ENCODE data around the gene FGF12.
"Not testable (repeated sequence)": the region's sequence is repeated elsewhere in the genome, so short reads cannot be mapped to it uniquely, and the experiment has no call there.

FGF12 gene

DNA sequence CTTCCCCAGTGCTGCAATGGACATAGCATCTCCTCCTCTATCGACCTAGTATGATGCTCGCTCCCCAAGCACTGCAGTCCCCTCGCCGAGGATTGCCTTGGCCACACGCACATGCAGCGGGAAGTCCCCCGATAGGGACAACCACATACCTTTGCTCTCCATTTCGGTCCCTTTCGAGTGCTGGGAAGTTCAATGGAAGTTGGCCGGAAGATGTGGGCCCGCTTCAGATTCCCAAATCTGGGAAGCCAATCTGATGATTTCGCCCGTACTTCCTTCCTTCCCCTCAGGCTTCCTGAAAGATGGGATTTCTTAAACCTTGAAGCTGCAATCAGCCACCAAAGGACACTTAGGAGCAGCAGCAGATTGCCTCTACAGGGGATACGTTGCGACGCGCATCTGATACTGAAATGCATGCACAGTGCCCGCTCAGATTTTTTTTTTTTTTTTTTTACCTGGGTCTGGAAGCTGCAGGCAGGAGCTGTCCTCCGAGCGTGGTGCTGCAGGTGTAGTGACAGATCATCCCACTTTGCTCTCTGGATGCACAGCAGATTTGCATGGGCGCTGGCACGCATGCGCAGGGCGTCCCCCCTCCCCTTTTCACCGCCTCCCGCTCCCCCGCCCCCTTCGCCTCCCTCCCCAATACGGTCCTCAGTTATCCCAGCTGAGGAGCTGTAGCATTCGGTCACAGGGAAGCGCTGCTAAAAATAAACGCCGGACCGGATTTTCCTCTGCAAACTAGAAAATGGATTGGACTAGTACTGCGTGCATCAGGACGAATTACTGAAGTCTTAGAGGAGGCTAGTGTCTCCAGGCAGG lies at the start of gene FGF12:
FGF12 (minus strand) TSS at position 510 of the 816 bp plus-strand sequence.
- DNase-seq (ENCODE audit: low read depth, low spot score): peak; percentile 84

GRCh38 chr3:192774341-192774740 lies 47.0 kb upstream of the FGF12 start:
- peaks cover 10% of the 10 kb centered on the region for H3K9me3 ChIP-seq (ENCODE audit: insufficient read depth, low read length)
- H3K4me1 ChIP-seq (ENCODE audit: insufficient read depth, insufficient read length); DNase-seq (ENCODE audit: low read depth, low spot score); H3K4me3 ChIP-seq (ENCODE audit: insufficient read length, low read depth); H3K27me3 ChIP-seq (ENCODE audit: insufficient read depth, insufficient read length); H3K9ac ChIP-seq (ENCODE audit: insufficient read length, low read depth); H3K36me3 ChIP-seq (ENCODE audit: insufficient read depth, insufficient read length, low read length): not testable (repeated sequence)

More for the DNA sequence above, at the start of gene FGF12:
- H3K27me3 ChIP-seq (ENCODE audit: insufficient read depth, insufficient read length): no peaks in the 10 kb centered on the region
- H3K9me3 ChIP-seq (ENCODE audit: insufficient read depth, low read length): no peaks in the 10 kb centered on the region
- TF ChIP-seq ZNF274 (IDR thresholded peaks at IDR 0.05; ENCODE audit: low read depth, low read length): no peak
- TF ChIP-seq YY1 (IDR thresholded peaks at IDR 0.05; ENCODE audit: insufficient read depth, insufficient read length): no peak
- TF ChIP-seq SUZ12 (IDR thresholded peaks at IDR 0.05; ENCODE audit: extremely low read depth, insufficient read depth, insufficient read length): no peak
- H3K9ac ChIP-seq (ENCODE audit: insufficient read length, low read depth): no peak within 1 kb of the TSS
- no peaks in the 10 kb centered on the region for H3K4me1 ChIP-seq (ENCODE audit: insufficient read depth, insufficient read length)
- H3K4me3 ChIP-seq (ENCODE audit: insufficient read length, low read depth): no peak within 1 kb of the TSS
- H3K36me3 ChIP-seq (ENCODE audit: insufficient read depth, insufficient read length, low read length): no peaks in the 10 kb centered on the region

- no peaks in the 10 kb centered on the region for H3K36me3 ChIP-seq (ENCODE audit: insufficient read depth, insufficient read length, low read length)
- DNase-seq (ENCODE audit: low read depth, low spot score): peak; percentile 40
- TF ChIP-seq SUZ12 (IDR thresholded peaks at IDR 0.05; ENCODE audit: extremely low read depth, insufficient read depth, insufficient read length) (no peak), ZNF274 (IDR thresholded peaks at IDR 0.05; ENCODE audit: low read depth, low read length) (no peak), YY1 (IDR thresholded peaks at IDR 0.05; ENCODE audit: insufficient read depth, insufficient read length) (no peak)
- no peaks in the 10 kb centered on the region for H3K4me1 ChIP-seq (ENCODE audit: insufficient read depth, insufficient read length)
- H3K4me3 ChIP-seq (ENCODE audit: insufficient read length, low read depth): no peak overlapping the region
- H3K9ac ChIP-seq (ENCODE audit: insufficient read length, low read depth): no peak overlapping the region
- peaks cover 1% of the 10 kb centered on the region; the same call in 1 of the 2 replicates for H3K9me3 ChIP-seq (ENCODE audit: insufficient read depth, low read length)
- no peaks in the 10 kb centered on the region for H3K27me3 ChIP-seq (ENCODE audit: insufficient read depth, insufficient read length)
Measured at GRCh38 chr3:192772240-192772894, 45.0 kb upstream of the FGF12 start.

DNA sequence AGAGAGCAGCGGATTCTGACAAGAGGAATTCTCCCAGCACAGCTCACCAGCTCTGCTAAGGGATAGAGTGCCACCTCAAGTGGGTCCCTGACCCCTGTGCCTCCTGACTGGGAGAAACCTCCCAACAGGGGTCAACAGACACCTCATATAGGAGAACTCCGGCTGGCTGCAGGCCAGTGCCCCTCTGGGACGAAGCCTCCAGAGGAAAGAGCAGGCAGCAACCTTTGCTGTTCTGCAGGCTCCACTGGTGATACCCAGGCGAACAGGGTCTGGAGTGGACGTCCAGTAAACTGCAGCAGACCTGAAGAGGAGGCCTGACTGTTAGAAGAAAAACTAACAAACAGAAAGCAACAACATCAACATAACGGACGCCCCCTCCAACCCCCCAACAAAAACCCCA lies 31.3 kb upstream of the FGF12 start:
- DNase-seq (ENCODE audit: low read depth, low spot score): no peak
- H3K4me3 ChIP-seq (ENCODE audit: insufficient read length, low read depth): no peak overlapping the region
- TF ChIP-seq SUZ12 (IDR thresholded peaks at IDR 0.05; ENCODE audit: extremely low read depth, insufficient read depth, insufficient read length): no peak
- TF ChIP-seq YY1 (IDR thresholded peaks at IDR 0.05; ENCODE audit: insufficient read depth, insufficient read length): no peak
- TF ChIP-seq ZNF274 (IDR thresholded peaks at IDR 0.05; ENCODE audit: low read depth, low read length): no peak
- H3K36me3 ChIP-seq (ENCODE audit: insufficient read depth, insufficient read length, low read length): no peaks in the 10 kb centered on the region
- no peaks in the 10 kb centered on the region for H3K27me3 ChIP-seq (ENCODE audit: insufficient read depth, insufficient read length)
- H3K9me3 ChIP-seq (ENCODE audit: insufficient read depth, low read length): no peaks in the 10 kb centered on the region
- no peak overlapping the region for H3K9ac ChIP-seq (ENCODE audit: insufficient read length, low read depth)
- no peaks in the 10 kb centered on the region for H3K4me1 ChIP-seq (ENCODE audit: insufficient read depth, insufficient read length)

DNA sequence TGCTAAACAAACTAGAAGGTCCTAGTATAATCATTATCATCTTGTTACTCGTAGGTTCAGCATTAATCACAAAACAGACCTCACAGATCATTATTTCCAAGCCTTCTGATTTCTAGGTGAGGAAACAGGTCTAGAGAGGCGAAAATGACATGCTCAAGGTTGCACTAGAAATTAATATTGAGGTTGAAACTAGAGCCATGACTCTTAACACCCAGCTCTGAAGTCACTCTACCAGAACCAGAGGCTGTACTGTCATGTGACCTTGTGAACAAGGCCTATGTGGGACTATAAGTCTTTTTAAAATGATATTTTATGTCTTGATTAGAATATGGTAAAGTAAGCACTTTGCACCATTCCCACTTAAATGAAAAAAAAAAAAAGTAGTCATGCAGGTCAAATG lies 23.8 kb upstream of the FGF12 start:
- H3K27me3 ChIP-seq (ENCODE audit: insufficient read depth, insufficient read length): no peaks in the 10 kb centered on the region
- no peak for DNase-seq (ENCODE audit: low read depth, low spot score)
- no peak overlapping the region for H3K4me3 ChIP-seq (ENCODE audit: insufficient read length, low read depth)
- TF ChIP-seq YY1 (IDR thresholded peaks at IDR 0.05; ENCODE audit: insufficient read depth, insufficient read length) (no peak), SUZ12 (IDR thresholded peaks at IDR 0.05; ENCODE audit: extremely low read depth, insufficient read depth, insufficient read length) (no peak), ZNF274 (IDR thresholded peaks at IDR 0.05; ENCODE audit: low read depth, low read length) (no peak)
- peaks cover 7% of the 10 kb centered on the region for H3K9me3 ChIP-seq (ENCODE audit: insufficient read depth, low read length)
- no peak overlapping the region for H3K9ac ChIP-seq (ENCODE audit: insufficient read length, low read depth)
- no peaks in the 10 kb centered on the region for H3K36me3 ChIP-seq (ENCODE audit: insufficient read depth, insufficient read length, low read length)
- H3K4me1 ChIP-seq (ENCODE audit: insufficient read depth, insufficient read length): no peaks in the 10 kb centered on the region

DNA sequence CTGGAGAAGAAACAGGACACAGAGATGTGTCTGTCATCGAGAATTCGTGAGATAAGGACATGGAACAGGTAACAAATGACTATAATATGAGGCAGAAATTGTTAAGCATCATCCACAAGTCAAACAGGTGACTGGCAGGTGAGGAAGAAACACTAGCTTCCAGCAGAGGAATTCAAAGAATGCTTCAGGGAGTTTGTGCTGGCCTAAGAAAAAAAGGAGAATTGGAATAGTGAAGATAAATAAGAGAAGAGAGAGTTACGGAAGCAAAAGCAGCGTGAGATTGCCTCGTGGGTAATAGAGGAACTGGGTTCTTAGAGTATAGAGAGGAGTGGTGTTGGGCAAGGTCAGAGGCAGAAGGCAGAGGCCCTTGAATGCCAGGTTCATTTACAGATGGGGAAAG lies 22.9 kb upstream of the FGF12 start:
- no peaks in the 10 kb centered on the region for H3K36me3 ChIP-seq (ENCODE audit: insufficient read depth, insufficient read length, low read length)
- DNase-seq (ENCODE audit: low read depth, low spot score): no peak
- peaks cover 16% of the 10 kb centered on the region for H3K9me3 ChIP-seq (ENCODE audit: insufficient read depth, low read length)
- H3K4me3 ChIP-seq (ENCODE audit: insufficient read length, low read depth): no peak overlapping the region
- no peak overlapping the region for H3K9ac ChIP-seq (ENCODE audit: insufficient read length, low read depth)
- no peak for TF ChIP-seq SUZ12 (IDR thresholded peaks at IDR 0.05; ENCODE audit: extremely low read depth, insufficient read depth, insufficient read length)
- TF ChIP-seq ZNF274 (IDR thresholded peaks at IDR 0.05; ENCODE audit: low read depth, low read length): no peak
- no peak for TF ChIP-seq YY1 (IDR thresholded peaks at IDR 0.05; ENCODE audit: insufficient read depth, insufficient read length)
- H3K27me3 ChIP-seq (ENCODE audit: insufficient read depth, insufficient read length): no peaks in the 10 kb centered on the region
- H3K4me1 ChIP-seq (ENCODE audit: insufficient read depth, insufficient read length): no peaks in the 10 kb centered on the region

GRCh38 chr3:192747746-192748145 lies 20.4 kb upstream of the FGF12 start:
- no peaks in the 10 kb centered on the region for H3K27me3 ChIP-seq (ENCODE audit: insufficient read depth, insufficient read length)
- no peak for TF ChIP-seq SUZ12 (IDR thresholded peaks at IDR 0.05; ENCODE audit: extremely low read depth, insufficient read depth, insufficient read length)
- TF ChIP-seq ZNF274 (IDR thresholded peaks at IDR 0.05; ENCODE audit: low read depth, low read length): no peak
- TF ChIP-seq YY1 (IDR thresholded peaks at IDR 0.05; ENCODE audit: insufficient read depth, insufficient read length): no peak
- H3K4me1 ChIP-seq (ENCODE audit: insufficient read depth, insufficient read length): no peaks in the 10 kb centered on the region
- peaks cover 18% of the 10 kb centered on the region for H3K9me3 ChIP-seq (ENCODE audit: insufficient read depth, low read length)
- H3K36me3 ChIP-seq (ENCODE audit: insufficient read depth, insufficient read length, low read length): no peaks in the 10 kb centered on the region
- no peak overlapping the region for H3K9ac ChIP-seq (ENCODE audit: insufficient read length, low read depth)
- DNase-seq (ENCODE audit: low read depth, low spot score): no peak
- H3K4me3 ChIP-seq (ENCODE audit: insufficient read length, low read depth): no peak overlapping the region
